22Rv1 (cell line): Measurements from ENCODE around the gene OR6J1.

Experiments used
- H3K27ac ChIP-seq: fragments of 450-650 bp; 2 replicates; pipeline ENCODE4 v1.5.1; 2017
- ZFX ChIP-seq: fragments of 450-650 bp; IDR thresholded peaks from 2 replicates; pipeline ENCODE4 v1.6.1; 2017; ENCODE audit warnings: antibody characterized with exemption, borderline replicate concordance
- TF ChIP-seq, protein P1 (sequence below): fragments of 450-650 bp; IDR thresholded peaks from 2 replicates; pipeline ENCODE4 v1.5.1; 2017; ENCODE audit warnings: mild to moderate bottlenecking

Gene OR6J1

DNA sequence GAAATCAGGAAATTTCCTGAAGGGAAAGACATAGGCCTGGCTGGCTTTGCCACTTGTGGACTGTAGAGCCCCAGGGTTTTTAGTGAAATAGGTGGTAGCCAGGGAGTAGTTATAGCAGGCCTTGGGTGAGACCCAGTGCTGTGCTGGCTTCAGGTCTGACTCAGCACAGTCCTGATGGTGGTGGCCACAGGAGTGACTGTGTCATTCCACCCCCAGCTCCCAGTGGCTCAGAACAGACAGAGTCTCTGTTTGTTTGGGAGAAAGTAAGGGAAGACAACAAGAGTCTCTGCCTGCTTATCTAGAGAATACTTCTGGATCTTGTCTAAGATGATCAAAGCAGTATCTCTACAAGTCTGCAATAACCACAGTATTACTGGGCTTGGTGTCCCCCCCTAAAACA, 27.5 kb upstream of the OR6J1 start:
- TF ChIP-seq, protein P1, sequence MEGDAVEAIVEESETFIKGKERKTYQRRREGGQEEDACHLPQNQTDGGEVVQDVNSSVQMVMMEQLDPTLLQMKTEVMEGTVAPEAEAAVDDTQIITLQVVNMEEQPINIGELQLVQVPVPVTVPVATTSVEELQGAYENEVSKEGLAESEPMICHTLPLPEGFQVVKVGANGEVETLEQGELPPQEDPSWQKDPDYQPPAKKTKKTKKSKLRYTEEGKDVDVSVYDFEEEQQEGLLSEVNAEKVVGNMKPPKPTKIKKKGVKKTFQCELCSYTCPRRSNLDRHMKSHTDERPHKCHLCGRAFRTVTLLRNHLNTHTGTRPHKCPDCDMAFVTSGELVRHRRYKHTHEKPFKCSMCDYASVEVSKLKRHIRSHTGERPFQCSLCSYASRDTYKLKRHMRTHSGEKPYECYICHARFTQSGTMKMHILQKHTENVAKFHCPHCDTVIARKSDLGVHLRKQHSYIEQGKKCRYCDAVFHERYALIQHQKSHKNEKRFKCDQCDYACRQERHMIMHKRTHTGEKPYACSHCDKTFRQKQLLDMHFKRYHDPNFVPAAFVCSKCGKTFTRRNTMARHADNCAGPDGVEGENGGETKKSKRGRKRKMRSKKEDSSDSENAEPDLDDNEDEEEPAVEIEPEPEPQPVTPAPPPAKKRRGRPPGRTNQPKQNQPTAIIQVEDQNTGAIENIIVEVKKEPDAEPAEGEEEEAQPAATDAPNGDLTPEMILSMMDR = no peak
- TF ChIP-seq ZFX = no peak
- H3K27ac ChIP-seq = no peak overlapping the region

DNA sequence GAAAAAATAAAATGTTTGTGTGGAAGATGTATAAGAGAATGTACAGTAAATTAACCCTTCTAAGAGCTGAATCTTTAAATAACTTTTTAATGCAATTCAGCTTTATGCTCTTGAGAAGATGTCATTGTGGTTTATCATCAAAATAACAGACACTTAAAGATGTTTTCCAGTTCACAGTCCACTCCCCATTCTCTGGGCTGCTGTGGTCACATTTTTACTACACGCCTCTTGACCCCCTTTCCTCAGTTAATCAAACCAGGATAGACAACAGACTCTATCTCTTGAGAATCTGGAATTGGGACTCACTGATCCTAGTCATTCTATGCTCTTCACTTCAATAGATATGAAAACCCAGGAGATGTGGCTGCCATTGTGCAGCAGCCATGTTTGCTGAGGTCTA, 24.7 kb upstream of the OR6J1 start:
- no peak overlapping the region for H3K27ac ChIP-seq
- no peak for TF ChIP-seq ZFX
- TF ChIP-seq, protein P1 = no peak

DNA sequence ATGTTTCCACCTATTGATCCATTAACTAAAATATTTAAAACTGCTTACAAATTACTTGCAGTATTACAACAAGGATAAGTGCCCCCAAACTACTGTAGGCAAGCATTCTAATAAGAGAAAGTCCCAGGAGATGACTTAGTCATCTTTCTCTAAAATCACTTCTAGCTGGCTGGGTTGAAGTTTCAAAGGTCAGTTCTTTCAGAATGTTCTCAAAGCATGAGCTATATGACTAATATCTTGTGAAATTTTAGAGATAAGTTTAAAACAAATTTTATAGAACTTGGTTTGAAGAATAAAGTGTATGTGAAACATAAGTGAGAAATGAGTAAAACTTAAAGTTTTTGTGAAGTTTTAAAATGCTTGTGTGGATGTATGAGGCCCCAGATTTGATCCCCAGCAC, 24.3 kb upstream of the OR6J1 start:
- H3K27ac ChIP-seq = no peak overlapping the region
- TF ChIP-seq ZFX = no peak
- TF ChIP-seq, protein P1 = no peak

DNA sequence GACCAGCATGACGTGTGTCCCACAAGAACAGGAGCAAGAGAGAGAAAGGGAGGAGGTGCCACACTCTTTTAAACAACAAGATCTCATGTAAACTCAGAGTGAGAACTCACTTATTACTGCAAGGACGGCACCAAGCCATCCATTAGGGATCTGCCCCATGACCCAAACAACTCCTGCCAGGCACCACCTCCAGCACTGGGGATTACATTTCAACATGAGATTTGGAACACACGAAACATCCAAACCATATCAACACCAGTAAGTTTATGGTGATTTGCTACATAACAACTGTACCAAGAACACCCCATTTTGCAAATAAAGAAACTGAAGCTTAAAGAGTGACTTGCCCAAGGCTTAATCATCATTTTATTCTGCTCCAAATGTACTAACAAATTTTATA, 23.7 kb upstream of the OR6J1 start:
- H3K27ac ChIP-seq = no peak overlapping the region
- TF ChIP-seq ZFX = no peak
- TF ChIP-seq, protein P1 = no peak

DNA sequence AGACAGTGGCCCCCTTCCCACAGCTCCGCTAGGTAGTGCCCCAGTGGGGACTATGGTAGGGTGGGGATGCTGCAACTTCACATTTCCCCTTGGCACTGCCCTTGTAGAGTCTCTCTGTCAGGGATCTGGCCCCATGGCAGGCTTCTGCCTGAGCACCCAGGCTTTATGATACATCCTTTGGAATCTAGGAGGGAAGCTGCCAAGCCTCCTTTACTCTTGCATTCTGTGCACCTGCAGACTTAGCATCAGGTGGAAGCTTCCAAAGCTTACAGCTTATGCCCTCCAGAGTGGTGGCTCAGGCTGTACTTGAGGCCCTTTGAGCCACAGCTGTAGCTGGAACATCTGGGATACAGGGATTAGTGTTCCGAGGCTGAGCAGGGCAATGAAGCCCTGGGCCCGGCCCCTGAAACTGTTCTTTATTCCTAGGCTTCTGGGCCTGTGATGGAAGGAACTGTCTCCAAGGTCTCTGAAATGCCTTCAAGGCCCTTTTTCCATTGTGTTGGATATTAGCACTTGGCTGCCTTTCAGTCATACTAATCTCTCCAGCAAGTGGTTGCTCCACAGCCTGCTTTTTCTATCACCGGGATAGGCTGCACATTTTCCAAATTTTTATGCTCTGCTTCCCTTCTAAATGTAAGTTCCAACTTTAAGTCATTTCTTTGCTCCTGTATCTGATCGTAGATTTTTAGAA, 22.2 kb upstream of the OR6J1 start:
- no peak overlapping the region for H3K27ac ChIP-seq
- no peak for TF ChIP-seq ZFX
- TF ChIP-seq, protein P1 = no peak

DNA sequence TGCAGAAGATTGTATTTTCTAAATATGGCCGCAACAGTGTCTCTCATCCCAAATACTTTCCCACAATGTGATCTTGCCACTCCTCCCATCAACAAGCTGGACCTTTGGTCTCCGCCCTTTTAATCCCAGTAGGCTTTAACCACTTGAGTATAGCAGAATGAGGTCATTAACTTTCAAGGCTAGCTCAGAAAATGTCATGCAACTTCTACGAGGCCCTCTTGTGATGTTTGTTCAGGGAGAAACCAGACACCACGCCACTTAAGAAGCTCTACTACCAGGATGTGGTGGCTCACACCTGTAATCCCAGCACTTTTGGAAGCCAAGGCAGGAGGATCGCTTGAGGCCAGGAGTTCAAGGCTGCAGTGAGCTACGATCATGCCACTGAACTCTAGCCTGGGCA, 20.1 kb upstream of the OR6J1 start:
- no peak for TF ChIP-seq ZFX
- TF ChIP-seq, protein P1 = no peak
- no peak overlapping the region for H3K27ac ChIP-seq

DNA sequence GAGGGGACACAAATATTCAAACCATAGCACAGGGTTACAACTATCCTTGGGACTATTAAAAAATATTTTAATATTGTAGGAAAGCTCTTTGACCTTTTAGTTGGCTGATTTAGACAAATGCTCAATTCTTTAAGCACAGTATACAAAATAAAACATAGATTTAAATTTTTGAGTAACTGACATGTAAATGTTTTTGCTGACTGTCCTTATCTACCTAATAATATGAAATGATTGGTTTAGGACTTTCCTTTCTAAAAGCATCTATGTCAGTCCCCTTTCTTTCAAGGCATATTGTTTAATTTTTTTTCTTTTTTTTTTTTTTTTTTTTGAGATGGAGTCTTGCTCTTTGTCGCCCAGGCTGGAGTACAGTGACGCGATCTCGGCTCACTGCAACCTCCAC, 16.5 kb upstream of the OR6J1 start:
- no peak overlapping the region for H3K27ac ChIP-seq
- TF ChIP-seq, protein P1 = no peak
- TF ChIP-seq ZFX = no peak
